ENCODE measurements around the gene C11orf54. TPM values are rescaled to one million over a fixed set of nuclear protein-coding genes. Genes with fewer than 3 reads are reported as not detected.
A peak's percentile ranks its signal among the peaks of the same experiment; 100 is the strongest.

The C11orf54 gene
- total RNA-seq, 1 donor: 17.7 TPM

GRCh38 chr11:93738647-93739081 lies 2.8 kb upstream of the C11orf54 start:
- H3K27ac ChIP-seq (ENCODE audit: low read depth, low read length): peak overlapping the region; percentile 95

GRCh38 chr11:93740031-93740729 lies 1.3 kb upstream of the C11orf54 start:
- H3K4me2 ChIP-seq (ENCODE audit: insufficient read depth, low read length): peak overlapping the region; percentile 99
- peak overlapping the region; percentile 100 for H3K4me3 ChIP-seq (ENCODE audit: insufficient read depth, low read length)
- peaks cover 52% of the 10 kb centered on the region for H3K4me1 ChIP-seq (ENCODE audit: insufficient read depth, low read length)
- peaks cover 51% of the 10 kb centered on the region for H4K20me1 ChIP-seq (ENCODE audit: insufficient read depth, low read length)
- no peak for TF ChIP-seq CTCF (IDR thresholded peaks at IDR 0.05; ENCODE audit: extremely low read depth, low read depth, low read length)
- H3K27ac ChIP-seq (ENCODE audit: low read depth, low read length): peak overlapping the region; percentile 95
- DNase-seq (ENCODE audit: insufficient read length, low spot score, missing footprints): peak; percentile 85
- H3K79me2 ChIP-seq (ENCODE audit: insufficient read depth, low read length): peaks cover 81% of the 10 kb centered on the region
- peaks cover 50% of the 10 kb centered on the region for H3K36me3 ChIP-seq (ENCODE audit: insufficient read depth, low read length)
- no peak overlapping the region for H2AFZ ChIP-seq (ENCODE audit: low read length)
- H3K27me3 ChIP-seq (ENCODE audit: insufficient read depth, low read length): no peaks in the 10 kb centered on the region
- no peaks in the 10 kb centered on the region for H3K9me3 ChIP-seq (ENCODE audit: low read depth, low read length)

More at GRCh38 chr11:93738647-93739081, 2.8 kb upstream of the C11orf54 start:
- H2AFZ ChIP-seq (ENCODE audit: low read length): no peak overlapping the region
- peak overlapping the region; percentile 99 for H3K4me2 ChIP-seq (ENCODE audit: insufficient read depth, low read length)
- H3K4me3 ChIP-seq (ENCODE audit: insufficient read depth, low read length): peak overlapping the region; percentile 100
- DNase-seq (ENCODE audit: insufficient read length, low spot score, missing footprints): peak; percentile 69
- H4K20me1 ChIP-seq (ENCODE audit: insufficient read depth, low read length): peaks cover 61% of the 10 kb centered on the region
- H3K79me2 ChIP-seq (ENCODE audit: insufficient read depth, low read length): peaks cover 87% of the 10 kb centered on the region
- H3K27me3 ChIP-seq (ENCODE audit: insufficient read depth, low read length): no peaks in the 10 kb centered on the region
- no peaks in the 10 kb centered on the region for H3K9me3 ChIP-seq (ENCODE audit: low read depth, low read length)
- no peak for TF ChIP-seq CTCF (IDR thresholded peaks at IDR 0.05; ENCODE audit: extremely low read depth, low read depth, low read length)
- peaks cover 56% of the 10 kb centered on the region for H3K4me1 ChIP-seq (ENCODE audit: insufficient read depth, low read length)
- peaks cover 64% of the 10 kb centered on the region for H3K36me3 ChIP-seq (ENCODE audit: insufficient read depth, low read length)

- H3K36me3 ChIP-seq (ENCODE audit: insufficient read depth, low read length): peaks cover 45% of the 10 kb centered on the region
- H3K79me2 ChIP-seq (ENCODE audit: insufficient read depth, low read length): peaks cover 76% of the 10 kb centered on the region
- TF ChIP-seq CTCF (IDR thresholded peaks at IDR 0.05; ENCODE audit: extremely low read depth, low read depth, low read length): no peak
- no peak for DNase-seq (ENCODE audit: insufficient read length, low spot score, missing footprints)
- peak overlapping the region; percentile 95 for H3K27ac ChIP-seq (ENCODE audit: low read depth, low read length)
- H4K20me1 ChIP-seq (ENCODE audit: insufficient read depth, low read length): peaks cover 45% of the 10 kb centered on the region
- H2AFZ ChIP-seq (ENCODE audit: low read length): peak overlapping the region; percentile 100
- H3K4me1 ChIP-seq (ENCODE audit: insufficient read depth, low read length): peaks cover 47% of the 10 kb centered on the region
- H3K4me2 ChIP-seq (ENCODE audit: insufficient read depth, low read length): peak overlapping the region; percentile 99
- peak overlapping the region; percentile 100 for H3K4me3 ChIP-seq (ENCODE audit: insufficient read depth, low read length)
- no peaks in the 10 kb centered on the region for H3K27me3 ChIP-seq (ENCODE audit: insufficient read depth, low read length)
- no peaks in the 10 kb centered on the region for H3K9me3 ChIP-seq (ENCODE audit: low read depth, low read length)
These were observed 760 bp upstream of the C11orf54 start for GRCh38 chr11:93740730-93741093.

- H3K79me2 ChIP-seq (ENCODE audit: insufficient read depth, low read length): peaks cover 65% of the 10 kb centered on the region
- H3K27ac ChIP-seq (ENCODE audit: low read depth, low read length): peak overlapping the region; percentile 95
- H3K36me3 ChIP-seq (ENCODE audit: insufficient read depth, low read length): peaks cover 34% of the 10 kb centered on the region
- H3K4me2 ChIP-seq (ENCODE audit: insufficient read depth, low read length): peak overlapping the region; percentile 99
- no peaks in the 10 kb centered on the region for H3K9me3 ChIP-seq (ENCODE audit: low read depth, low read length)
- peaks cover 36% of the 10 kb centered on the region for H3K4me1 ChIP-seq (ENCODE audit: insufficient read depth, low read length)
- no peaks in the 10 kb centered on the region for H3K27me3 ChIP-seq (ENCODE audit: insufficient read depth, low read length)
- peak overlapping the region; percentile 100 for H2AFZ ChIP-seq (ENCODE audit: low read length)
- H4K20me1 ChIP-seq (ENCODE audit: insufficient read depth, low read length): peaks cover 34% of the 10 kb centered on the region
- peak overlapping the region; percentile 100 for H3K4me3 ChIP-seq (ENCODE audit: insufficient read depth, low read length)
- DNase-seq (ENCODE audit: insufficient read length, low spot score, missing footprints): peak; percentile 86
- no peak for TF ChIP-seq CTCF (IDR thresholded peaks at IDR 0.05; ENCODE audit: extremely low read depth, low read depth, low read length)
These were observed 382 bp downstream of the C11orf54 start for GRCh38 chr11:93741882-93742226.
